ENCODE measurements around the gene MAN2B2.

- TF ChIP-seq EZH2phosphoT487 (IDR thresholded peaks at IDR 0.05; ENCODE audit: low read length) (no peak), CTCF (IDR thresholded peaks at IDR 0.05; ENCODE audit: low read length) (no peak)
Measured at GRCh38 chr4:6603128-6603527, 28.1 kb downstream of the MAN2B2 start.

Measured in MM.1S (cell line).